T-helper 9 cell (primary cell): Measurements from ENCODE around the gene MIS12.

Experiments used
- DNase-seq: peaks from one replicate; pipeline ENCODE4 v3.0.0-alpha.2; 2020

Gene MIS12

DNA sequence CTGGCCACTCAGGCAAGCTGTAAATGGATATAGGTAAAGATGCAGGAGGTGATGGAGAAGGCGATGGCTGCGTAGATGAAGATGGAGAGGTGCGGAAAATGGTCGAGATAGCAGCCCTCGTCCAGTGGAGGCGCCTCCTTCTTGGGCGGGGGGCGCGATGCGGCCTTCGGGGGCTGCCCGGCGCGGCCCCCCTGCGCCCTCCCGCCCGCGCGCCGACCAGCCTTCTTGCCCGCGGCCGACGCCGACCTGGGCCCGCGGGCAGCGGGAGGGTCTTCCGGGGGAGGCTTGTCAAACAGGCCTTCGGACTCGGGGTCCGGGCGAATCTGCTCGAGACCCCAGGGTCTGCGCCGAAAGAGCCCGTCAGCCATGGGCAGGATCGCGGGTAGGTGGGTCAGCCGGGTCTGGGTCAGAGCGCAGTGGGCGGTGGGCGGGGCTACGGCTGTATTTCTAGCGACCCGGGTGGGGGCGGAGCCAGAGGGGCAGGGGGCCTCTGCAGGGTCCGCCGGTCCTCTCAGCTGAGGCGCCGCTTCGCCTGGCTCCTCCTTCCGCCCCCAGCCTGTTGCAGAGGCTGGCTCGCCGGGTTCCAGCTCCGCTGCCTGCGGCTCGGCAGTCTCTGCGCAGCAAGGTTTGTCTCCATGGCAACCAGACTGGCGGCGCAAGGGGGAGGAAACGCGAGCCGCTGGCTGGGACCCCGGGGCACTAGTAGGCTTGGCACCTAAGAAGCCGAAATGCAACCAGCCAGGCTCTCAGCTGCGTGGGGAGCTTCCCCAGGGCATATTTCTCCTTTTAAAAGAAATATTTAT is 14.4 kb downstream of the MIS12 start:
- peak; percentile 70 for DNase-seq

DNA sequence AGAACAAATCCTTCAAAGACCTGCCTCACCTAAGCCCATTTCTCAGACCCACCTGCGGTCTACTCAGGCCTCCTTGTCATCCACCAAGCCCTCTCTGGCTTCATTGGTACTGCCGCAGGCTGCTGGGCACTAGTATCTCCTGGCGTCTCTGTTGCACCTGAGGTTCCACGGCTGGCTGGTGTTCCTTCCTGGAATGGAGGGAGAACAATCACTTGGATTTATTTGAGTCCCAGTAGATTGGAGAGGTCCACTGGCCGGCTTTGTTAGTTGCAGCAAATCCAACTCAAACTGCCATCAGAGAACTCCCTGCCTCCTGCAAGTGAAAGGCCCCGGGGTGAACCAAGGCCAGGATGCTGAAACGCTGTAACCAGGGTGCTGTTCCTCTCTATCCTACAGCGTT is 15.3 kb downstream of the MIS12 start:
- DNase-seq, result no peak

DNA sequence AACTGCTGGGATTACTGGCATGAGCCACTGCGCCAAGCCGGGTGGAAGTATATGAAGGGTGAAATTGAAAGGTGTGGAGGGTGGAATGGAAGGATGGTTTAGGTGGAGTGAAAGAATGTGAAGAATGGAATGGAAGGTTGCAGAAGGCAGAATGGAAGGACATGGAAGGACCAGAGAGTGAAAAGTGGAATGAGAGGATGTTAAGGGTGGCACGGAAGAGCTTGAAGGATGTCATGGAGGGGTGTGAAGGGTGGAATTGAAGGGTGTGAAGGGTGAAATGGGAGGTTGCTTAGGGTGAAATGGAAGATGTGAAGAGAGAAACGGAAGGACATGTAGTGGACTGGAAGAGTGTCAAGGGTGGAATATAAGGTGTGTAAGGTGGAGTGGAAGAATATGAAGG is 16.2 kb downstream of the MIS12 start:
- no peak for DNase-seq

DNA sequence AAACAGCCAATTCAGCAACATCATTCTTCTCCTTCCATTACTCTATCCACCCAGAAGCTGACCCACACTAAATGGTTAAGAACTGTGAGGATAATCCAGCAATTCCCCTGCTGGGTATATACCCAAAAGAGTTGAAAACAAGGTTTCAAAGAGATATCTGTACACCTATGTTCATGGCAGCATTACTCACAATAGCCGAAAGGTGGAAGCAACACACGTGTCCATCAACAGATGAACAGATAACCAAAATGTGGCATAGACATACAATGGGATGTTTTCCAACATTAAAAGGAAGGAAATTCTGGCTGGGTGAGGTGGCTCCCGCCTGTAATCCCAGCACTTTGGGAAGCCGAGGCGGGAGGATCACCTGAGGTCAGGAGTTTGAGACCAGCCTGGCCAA is 19.9 kb downstream of the MIS12 start:
- no peak for DNase-seq

DNA sequence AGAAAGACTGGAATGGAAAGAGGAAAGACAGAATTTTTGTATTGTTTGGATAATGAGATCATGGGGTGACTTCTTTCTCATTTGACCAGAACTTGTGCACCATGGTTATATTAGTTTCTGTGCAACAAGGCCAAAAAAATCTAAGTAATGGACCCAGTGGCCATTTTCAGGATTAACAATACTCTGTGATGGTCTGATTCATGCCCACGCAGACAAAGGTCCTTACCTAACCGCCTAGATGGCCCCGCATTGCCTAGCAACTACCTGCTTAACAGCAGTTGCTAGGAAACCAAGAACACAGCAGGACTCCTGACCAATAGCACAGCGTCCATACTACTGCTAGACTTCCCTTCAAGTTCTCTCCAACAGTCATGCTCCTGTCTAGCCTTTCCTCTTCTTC is 22.4 kb downstream of the MIS12 start:
- no peak for DNase-seq

DNA sequence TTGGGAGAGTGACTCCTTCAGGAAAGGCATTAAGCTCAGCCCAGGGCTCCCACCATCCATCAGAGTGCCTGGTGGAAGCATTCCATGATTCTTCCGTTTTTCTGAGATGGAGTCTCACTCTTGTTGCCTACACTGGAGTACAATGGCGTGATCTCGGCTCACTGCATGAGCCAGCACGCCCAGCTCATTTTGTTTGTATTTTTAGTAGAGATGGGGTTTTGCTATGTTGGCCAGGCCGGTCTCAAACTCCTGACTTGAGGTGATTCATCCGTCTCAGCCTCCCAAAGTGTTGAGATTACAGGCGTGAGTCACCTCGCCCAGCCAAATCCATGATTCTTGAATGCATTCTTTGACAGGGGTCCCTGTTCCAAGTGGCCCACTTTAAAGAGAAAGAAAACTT is 23.1 kb downstream of the MIS12 start:
- DNase-seq, result no peak

DNA sequence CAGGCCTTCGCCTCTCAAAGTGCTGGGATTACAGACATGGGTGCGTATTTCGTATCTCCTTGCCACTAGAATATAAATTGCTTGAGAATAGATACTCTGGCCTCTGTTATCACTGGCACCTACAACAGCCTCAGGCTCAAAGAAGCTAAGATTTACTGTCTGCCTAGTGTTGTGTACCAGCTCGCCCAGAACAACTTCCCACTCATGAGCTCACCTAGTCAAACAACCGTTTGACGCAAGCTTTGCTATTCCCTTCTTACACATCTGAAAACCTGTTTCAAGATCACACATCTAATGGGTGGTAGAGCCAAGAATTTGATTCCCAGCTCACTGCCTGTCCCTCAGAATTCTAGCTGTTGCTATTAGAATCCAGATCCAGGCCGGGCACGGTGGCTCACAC is 24.4 kb downstream of the MIS12 start:
- no peak for DNase-seq

DNA sequence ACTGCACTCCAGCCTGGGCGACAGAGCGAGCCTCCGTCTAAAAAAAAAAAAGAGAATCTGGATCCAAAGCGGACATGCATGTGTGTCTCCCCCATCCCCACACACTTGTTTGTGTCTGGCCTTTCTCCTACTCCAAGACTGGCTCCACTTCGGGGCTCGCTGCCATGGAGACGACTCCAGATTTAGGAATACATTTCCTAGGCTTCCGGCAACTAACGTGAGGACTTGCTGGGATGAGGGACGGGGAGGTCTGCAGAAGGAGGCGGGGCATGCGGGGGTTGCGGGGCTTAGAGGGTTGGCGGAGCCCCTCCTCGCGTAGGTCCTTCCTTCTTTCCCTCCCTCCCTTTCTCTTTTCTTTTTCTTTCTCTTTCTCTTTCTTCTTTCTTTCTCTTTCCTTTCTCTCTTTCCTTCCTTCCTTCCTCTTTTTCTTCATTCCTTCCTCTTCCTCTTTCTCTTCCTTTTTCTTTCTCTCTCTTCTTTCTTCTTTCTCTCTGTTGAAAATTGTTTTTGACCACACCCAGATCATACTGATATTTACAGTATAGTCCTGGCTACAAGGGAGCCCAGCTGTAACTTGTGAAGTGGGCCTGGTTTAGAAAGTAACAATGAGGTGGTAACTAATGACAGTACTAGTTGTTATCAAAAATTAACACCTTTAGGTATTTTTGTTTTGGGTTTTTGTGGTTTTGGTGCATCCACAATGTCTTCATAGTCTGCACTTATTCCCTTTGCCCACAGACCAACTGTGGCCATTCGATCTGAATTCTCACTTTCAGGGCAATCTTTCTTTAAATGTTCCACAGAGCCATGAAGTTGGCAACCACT is 25.2 kb downstream of the MIS12 start:
- no peak for DNase-seq

DNA sequence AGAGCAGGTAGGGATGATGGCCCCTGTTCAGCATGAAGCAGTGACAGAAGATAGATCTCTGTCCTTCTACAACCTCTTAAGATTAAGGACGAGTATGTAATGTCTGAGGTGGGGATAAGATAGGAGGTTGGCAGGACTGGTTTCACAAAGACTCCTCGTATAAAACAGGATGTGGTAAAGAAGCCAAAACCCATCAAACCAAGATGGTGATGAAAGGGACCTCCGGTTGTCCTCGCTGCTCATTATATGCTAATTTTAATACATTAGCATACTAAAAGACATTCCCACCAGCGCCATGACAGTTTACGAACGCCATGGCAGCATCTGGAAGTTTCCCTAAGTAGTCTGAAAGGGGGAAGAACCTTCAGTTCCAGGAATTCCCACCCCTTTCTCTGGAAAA is 27.3 kb downstream of the MIS12 start:
- DNase-seq, result no peak

DNA sequence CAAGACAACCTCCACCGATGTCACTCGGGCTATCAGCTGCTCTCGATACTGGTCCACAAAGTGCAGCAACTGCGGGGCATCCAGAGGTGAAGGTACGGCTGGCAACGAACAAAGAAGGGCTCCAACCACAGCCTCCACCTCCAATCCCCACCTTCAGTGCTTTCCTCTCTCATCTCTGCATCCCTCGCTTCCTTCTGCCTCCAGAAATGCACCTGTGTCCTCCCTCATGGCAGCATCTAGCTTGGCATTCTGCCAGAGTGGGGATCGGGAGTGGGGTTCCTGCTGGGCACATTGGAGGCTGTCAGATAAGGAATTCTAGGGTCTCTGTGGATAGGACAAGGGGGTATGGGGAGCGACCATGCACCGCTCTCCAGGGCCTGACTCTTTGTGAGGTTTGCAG is 28.6 kb downstream of the MIS12 start:
- DNase-seq, result no peak

DNA sequence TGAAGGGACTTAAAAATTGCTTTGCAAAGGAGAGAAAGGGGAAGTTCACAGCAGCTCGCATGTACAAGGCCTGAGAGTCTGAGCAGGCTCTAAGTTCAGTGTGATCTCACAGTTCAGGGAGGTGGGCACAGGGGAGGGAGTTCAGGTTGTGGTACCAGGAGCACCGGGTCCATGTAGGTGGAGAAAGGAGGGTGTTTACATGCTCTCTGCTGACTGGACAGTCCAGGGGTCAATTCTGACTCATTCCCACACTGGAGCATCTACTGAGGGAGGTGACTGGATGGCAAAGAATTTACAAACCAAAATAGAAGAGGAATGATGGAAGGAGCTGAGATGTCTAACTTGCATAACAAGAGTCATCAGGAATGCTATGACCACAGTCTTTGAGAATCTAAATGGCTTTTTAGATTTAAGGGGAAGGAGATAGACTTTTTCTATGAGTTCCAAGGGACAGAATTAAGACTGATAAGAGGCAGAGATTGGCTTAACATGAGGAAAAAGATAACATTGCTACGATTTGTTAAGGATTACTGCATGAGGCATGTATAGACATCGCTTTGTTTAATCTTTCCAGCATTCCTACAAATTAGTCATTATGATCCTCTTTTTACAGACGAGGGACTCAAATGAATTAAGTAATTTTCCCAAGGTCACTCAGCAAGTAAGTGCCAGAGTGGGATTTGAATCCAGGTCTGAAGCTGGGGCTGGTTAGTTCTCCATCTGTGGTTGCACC is 29.9 kb downstream of the MIS12 start:
- no peak for DNase-seq

DNA sequence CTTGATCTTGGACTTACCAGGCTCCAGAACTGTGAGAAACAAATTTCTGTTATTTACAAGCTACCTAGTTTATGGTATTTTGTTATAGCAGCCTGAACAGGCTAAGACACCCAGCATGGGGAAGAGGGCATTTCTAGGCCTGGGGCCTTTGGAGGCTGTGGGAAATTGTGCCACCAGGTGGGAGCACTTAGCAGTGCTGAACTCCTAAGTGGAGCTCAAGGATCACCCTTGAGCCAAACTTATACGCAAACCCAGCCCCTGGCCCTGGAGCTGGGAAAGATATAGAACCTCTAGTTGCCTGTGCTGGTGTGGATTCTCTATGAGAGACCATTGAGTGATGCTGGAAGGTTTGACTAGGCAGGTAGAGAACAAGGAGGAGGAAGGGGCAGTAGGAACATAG is 36.1 kb downstream of the MIS12 start:
- DNase-seq, result no peak

DNA sequence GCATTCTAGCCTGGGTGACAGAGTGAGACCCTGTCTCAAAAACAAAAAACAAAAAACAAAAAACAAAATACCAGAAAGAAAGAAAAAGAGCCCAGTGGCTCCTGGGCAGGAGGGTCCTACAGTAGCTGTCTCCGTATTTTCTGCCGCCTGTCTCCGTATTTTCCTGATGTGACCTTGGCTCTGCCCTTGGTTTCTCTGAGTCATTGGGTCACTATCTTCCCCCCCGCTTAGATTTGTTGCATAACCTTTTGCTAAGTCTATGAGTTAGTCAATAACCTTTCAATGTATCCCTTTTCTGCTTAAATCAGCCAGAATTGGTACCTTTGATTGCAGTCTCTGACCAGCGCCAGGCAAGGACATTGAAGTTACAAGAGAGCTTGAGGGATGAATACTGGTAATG is 36.9 kb downstream of the MIS12 start:
- no peak for DNase-seq

DNA sequence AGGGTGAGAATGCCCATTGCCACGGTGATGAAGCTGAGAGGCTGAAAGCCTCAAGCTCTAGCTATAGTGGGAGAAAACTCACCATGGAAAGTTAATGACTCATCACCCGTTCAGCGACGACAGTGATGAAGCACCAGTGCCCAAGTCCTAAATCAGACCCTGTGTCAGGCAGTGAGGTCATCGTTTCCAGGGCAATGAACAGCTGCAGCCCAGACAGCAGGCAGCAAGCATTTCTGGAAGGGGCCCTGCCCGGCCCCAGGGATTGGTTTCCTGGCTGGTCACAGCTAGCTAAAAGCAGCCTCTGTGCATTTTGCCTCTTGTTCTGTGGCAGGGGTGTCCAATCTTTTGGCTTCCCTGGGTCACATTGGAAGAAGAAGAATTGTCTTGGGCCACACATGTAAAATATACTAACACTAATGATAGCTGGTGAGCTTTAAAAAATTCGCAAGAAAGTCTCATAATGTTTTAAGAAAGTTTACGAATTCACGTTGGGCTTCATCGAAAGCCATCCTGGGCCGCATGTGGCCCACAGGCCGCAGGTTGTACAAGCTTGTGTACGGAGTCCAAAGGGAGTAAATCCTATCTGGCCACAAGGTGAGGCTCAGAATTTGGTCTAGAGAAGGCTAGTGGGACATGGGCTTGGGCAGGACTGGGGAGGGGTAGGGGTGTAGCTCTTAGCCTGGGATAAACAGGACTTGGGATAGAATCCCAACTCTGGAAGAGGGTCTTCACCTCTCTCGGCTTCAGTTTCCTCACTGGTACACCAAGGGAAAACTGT is 40.6 kb downstream of the MIS12 start:
- no peak for DNase-seq

DNA sequence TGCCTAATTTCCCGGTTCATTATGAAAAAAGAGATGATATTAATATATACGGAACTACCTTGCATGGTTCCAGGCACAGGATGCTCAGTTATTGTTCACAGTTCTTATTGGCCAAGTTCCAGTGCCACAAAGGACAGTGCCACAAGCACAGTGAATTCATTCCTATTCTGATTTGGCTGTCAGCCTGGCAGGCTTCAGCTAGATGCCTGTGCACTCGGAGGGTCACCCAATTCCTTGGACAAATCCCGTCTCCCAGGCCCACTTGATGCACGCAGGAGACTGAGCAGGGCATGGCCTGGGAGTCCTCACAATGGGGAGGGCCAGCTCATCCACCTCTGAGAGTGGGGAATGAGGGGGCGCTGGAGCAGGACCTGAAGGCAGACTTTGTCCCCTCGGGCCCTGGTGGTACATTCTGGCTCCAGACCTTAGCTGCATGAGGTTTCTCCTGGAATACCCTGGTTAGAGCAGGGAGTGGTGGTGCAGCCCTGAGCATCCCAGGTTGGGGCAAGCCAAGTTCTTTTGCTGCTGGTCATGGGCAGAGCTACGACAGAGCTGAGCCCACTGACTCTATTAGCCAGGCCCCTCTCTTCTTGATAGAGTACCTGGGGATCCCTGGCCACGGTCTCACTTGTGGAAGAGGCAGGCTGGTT is 41.4 kb downstream of the MIS12 start:
- DNase-seq, result no peak

DNA sequence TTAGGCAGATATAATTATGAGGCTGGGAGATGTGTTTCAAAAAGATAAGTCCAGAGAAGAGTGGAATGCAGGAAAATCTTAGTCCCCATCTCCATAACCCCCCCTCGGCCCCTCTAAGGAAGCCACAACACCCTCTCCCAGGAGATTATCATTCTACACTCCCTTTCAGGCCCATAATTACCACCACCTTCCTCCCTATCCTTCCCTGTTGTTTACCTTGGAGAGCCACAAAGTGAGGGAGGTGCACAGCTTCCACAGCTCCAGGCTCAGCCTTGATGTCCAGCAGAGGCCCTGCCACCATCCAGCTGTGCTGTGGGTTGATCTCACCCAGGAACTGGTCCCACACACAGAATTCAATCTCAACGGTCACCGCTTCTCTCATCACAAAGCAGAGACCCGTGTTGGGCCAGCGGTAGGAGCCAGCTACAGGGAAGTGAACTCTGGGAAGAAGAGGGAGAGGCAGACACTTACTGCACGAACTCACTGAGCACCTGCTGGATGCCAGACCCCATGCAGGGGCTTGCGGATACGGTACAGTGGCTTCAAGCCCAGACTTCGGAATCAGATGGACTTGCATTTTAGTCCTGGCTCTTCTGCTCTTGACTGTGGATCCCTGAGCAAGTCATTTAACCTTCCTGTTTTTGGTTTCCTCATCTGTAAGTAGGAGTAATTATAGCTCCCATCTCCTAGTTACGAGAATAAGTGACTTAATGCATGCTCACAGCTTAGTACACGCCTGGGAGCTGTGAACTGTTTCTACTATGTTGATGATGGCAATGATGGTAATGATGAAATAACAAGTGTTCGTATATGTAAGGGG is 44.1 kb downstream of the MIS12 start:
- DNase-seq, result no peak

DNA sequence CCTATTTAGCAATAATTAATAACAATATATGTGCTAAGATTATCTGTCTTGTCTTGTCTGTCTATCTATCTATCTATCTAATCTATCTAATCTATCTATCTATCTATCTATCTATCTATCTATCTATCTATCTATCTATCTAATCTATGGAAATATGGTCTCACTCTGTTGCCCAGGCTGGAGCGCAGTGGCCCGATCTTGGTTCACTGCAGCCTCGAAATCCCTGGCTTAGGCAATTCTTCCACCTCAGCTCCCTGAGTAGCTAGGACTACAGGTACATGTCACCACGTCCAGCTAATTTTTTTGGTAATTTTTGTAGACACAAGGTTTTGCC is 44.7 kb downstream of the MIS12 start:
- DNase-seq, result no peak

DNA sequence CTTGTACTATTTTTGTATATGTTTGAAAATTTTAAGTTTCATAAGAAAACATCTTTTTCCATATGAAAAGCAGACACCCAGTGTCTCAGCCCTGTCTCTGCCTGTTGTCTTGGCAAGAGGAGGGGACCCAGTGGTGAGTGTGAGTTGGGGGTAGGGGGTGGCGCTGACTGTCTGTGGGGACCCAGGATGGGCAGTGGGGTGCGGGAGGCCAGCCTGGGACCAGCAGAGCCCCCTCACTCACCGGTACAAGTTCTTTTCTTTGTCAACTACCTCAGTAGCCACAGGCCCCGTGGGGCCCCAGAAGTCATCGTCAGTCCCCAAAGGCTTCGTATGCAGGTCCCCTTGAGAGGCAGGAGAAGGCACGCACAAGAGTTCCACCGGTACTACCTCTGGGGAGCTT is 46.2 kb downstream of the MIS12 start:
- DNase-seq, result no peak

DNA sequence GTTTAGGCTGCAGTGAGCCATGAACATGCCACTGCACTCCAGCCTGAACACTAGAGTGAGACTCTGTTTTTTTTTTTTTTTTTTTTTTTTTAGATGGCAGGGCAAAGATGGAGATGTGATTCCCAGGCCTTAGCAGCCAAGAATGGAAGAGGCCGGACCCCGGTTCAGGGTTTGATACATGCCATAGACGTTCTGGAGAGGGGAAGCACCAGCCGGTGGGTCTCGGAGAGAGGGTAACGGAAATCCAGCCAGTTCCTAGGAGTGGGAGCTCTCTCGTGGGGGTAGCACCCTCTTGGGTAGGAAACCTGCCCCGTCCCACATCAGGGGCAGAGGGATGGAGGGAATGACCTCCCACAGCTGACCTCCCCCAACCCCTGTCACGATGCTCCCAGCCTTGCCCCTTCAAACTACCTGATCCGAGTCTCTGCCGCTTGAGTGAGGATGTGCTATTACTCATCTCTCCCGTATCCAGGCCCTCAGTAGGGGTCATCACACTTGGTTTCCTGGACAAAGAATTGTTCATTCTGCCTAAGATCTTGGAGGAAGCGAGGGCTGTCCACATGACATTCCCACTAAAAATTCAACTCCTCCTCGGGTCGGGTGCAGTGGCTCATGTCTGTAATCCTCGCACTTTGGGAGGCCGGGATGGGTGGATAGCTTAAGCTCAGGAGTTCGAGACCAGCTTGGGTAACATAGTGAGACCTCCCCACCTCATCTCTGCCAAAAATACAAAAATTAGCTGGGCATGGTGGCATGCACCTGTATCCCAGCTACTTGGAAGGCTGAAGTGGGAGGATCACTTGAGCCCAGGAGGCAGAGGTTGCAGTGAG is 47.3 kb downstream of the MIS12 start:
- no peak for DNase-seq

DNA sequence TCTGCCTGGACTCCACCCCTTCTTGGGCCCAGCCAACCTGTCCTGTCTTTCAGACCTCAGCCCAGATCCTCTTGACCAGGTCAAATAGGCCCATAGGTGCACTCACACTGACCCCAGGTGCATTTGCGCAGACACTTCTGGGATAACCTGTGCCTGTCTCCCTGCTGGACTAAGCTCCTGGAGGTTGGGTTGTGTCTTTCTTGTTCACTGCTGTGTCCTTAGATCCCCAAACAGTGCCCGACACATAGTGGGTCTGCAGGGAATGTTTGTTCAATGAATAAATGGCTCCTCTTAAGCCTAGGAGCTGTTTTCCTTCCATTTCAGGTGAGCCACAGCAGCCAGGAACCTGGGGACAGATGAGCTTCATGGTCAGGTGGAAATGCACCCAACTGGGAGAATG is 49.1 kb downstream of the MIS12 start:
- no peak for DNase-seq
